Measurements from ENCODE around the gene HDAC5. TPM values are rescaled to one million over a fixed set of nuclear protein-coding genes. Genes with fewer than 3 reads are reported as not detected.
"Not testable (repeated sequence)": the region's sequence is repeated elsewhere in the genome, so short reads cannot be mapped to it uniquely, and the experiment has no call there.

The HDAC5 gene
- total RNA-seq, 1 experiment from 2014 or later, result 72.5 TPM

DNA sequence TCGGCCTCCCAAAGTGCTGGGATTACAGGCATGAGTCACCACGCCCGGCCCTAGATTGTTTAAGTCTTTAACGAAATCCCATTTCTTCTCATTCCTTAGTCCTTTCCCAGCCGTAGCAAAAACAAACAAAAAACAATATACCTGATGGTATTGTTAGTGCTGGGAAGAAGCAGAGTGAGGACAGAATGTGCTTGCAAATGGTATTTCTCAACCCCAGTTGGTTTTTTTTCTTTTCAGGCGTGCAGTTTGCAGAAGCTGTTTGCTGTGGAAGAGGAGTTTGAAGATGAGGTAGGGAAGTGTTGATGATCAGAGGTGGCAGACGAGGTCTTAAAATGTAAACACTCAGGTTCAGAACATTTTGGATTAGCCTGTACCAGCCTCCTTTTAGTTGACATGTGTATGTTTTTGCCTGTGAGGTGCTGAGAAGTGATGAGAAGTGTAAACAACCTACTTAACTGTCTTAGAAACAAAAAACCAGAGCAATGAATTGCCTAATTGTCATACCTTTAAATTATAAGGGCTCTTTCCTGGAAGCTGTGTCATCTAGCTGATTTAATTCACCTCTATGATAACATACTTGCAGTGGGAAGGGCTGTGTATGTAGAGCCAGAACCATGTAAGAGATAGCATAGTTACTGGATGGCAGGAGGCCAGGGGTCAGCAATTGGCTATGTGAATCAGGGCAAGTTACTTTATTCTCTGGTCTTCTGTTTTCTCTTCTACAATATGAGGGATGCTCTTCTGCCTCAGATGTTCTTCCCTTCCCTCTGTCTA, 21.7 kb upstream of the HDAC5 start:
- peaks cover 31% of the 10 kb centered on the region for H3K36me3 ChIP-seq (replicated peaks; ENCODE audit: control insufficient read depth, insufficient read depth, low read length)
- H3K4me3 ChIP-seq (ENCODE audit: insufficient read depth, low read depth, low read length), result no peak overlapping the region
- no peak for DNase-seq
- H3K27me3 ChIP-seq (ENCODE audit: control insufficient read depth, insufficient read depth, low read length), result no peaks in the 10 kb centered on the region

DNA sequence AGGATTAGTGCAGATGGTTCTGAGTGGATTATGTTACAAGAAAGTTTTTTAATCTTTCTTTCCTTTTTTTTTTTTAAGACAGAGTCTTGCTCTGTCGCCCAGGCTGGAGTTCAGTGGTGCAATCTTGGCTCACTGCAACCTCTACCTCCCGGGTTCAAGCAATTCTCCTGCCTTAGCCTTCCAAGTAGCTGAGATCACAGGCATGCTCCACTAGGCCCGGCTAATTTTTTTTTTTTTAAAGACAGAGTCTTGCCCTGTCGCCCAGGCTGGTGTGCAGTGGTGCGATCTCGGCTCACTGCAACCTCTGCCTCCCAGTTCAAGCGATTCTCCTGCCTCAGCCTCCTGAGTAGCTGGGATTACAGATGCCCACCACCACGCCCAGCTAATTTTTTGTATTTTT, 20.5 kb upstream of the HDAC5 start:
- H3K27me3 ChIP-seq (ENCODE audit: control insufficient read depth, insufficient read depth, low read length); DNase-seq; H3K4me3 ChIP-seq (ENCODE audit: insufficient read depth, low read depth, low read length): not testable (repeated sequence)
- peaks cover 26% of the 10 kb centered on the region for H3K36me3 ChIP-seq (replicated peaks; ENCODE audit: control insufficient read depth, insufficient read depth, low read length)

DNA sequence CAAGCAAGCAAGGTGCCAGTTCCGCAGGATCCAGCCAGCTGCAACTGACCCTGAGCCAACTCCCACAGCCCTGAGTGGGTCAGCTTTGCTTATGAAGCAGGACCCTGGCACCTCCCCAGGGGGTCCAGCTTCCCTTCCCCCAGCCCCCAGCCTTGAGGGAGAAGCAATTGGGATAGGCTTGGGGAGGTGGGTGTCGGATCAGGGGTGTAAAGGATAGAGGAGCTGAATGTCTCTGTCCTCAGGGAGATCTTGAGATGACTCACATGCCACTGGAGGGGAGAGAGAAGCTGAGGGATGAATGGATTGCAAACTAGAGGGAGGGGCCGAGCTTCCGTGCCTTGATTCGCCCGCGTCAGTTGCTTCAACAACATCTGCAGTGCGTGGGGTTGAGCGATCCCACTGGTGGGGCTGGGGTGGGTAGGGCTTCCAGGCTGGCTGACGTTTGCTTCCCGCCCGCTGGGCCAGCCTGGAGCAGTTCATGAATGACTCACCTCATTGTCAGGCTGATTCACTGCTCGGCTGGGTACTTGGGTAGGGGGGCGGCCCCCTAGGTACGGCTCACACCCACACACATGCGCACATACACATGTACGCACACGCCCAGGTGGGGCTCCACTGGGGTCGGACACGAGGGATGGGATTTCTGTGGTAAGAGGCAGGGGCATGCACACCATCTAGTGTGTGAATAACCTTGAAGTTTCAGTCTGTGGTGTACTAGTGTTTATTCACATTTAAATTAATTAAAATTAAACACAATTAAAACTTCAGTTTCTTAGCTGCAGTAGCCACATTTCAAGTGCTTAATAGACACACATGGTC, 14.7 kb upstream of the HDAC5 start:
- peak; percentile 91 for DNase-seq
- peak overlapping the region; percentile 16; the same call in 1 of the 2 replicates for H3K4me3 ChIP-seq (ENCODE audit: insufficient read depth, low read depth, low read length)

DNA sequence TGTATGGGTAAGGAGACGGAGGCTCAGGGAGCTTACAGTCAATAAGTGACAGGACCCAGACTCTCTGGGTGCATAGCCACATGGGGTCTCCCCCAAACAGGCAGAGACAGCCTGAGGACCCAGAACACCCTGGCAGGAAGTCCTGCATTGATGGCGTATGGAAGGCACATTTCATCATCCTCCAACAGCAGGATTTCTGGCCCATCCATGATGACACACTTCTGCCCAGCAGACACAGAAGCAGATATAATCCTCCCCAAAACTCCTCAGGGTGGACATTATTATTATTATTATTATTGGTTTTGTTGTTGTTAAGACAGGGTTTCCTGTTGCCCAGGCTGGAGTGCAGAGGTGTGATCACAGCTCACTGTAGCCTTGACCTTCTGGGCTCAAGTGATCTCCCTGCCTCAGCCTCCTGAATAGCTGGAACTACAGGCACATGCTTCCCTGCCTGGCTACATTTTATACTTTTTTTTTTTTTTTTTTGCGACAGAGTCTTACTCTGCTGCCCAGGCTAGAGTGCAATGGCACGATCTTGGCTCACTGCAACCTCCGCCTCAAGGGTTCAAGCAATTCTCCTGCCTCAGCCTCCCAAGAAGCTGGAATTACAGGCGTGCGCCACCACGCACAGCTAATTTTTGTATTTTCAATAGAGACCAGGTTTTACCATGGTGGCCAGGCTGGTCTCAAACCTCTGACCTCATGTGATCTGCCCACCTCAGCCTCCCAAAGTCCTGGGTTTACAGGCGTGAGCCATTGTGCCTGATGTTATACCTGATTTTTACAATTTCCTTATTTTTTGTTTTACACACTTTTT, 11.5 kb upstream of the HDAC5 start:
- H3K4me3 ChIP-seq (ENCODE audit: insufficient read depth, low read depth, low read length), result no peak overlapping the region
- no peaks in the 10 kb centered on the region for H3K27me3 ChIP-seq (ENCODE audit: control insufficient read depth, insufficient read depth, low read length)
- no peak for DNase-seq
- H3K36me3 ChIP-seq (replicated peaks; ENCODE audit: control insufficient read depth, insufficient read depth, low read length), result no peaks in the 10 kb centered on the region

More for the DNA sequence above, 14.7 kb upstream of the HDAC5 start:
- Histone ChIP-seq H3K36me3 (replicated peaks; ENCODE audit: control insufficient read depth, insufficient read depth, low read length) (no peaks in the 10 kb centered on the region), H3K27me3 (ENCODE audit: control insufficient read depth, insufficient read depth, low read length) (no peaks in the 10 kb centered on the region)

DNA sequence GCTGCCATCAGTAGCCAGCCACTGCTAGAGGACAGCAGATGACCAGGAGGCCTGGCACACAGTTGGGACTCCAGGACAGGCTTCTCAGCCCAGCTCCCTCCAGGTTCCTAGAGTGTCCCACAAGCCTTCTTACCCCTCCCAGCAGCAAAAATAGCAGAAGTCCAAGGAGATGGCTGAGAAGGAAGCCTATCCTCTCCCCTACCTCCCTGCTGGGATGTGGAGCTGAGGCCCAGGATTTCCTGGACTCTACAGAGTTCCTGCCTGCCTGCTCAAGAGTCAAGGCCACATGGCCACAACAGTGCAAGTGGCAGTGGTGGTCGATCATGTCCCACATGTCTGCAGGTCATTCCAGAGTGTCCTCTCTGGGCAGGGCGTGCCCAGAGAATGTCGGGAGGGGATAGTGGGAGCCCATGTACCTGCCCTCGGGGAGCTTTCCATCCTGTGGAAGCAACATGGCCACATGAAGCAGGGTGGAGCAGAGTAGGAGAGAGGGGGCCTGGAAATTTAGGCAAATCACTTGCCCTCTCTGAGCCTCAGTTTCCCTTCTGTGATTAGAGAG, 10.6 kb upstream of the HDAC5 start:
- no peaks in the 10 kb centered on the region for H3K27me3 ChIP-seq (ENCODE audit: control insufficient read depth, insufficient read depth, low read length)
- no peaks in the 10 kb centered on the region for H3K36me3 ChIP-seq (replicated peaks; ENCODE audit: control insufficient read depth, insufficient read depth, low read length)
- no peak for DNase-seq

DNA sequence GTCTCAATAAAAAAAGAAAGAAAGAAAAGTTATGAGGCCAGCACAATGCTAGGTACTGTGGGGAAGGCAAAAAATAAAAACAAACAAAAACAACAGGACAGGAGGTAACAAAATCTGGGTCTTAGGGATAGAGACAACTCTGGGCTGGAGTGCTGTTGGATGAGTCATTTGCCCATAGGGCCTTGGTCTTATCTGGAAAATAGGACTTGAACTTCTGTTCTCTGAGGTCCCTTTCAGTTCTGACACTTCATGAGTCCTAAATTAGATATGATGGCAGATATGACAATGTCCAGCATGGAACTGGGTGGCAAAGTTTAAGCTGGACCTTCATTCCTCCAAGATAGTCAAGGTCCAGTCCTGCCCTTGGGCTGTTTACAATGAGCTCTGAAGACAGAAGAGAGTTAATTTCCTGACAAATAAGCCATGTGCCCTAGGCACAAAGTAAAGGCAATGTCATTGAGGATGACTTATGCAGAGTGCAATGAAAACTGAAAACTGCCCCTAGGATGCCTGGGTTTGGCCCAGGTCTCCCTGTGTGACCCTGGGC, 8.9 kb upstream of the HDAC5 start:
- H3K36me3 ChIP-seq (replicated peaks; ENCODE audit: control insufficient read depth, insufficient read depth, low read length), result no peaks in the 10 kb centered on the region
- no peak overlapping the region for H3K4me3 ChIP-seq (ENCODE audit: insufficient read depth, low read depth, low read length)
- H3K27me3 ChIP-seq (ENCODE audit: control insufficient read depth, insufficient read depth, low read length), result no peaks in the 10 kb centered on the region
- no peak for DNase-seq

More for the DNA sequence above, 10.6 kb upstream of the HDAC5 start:
- H3K4me3 ChIP-seq (ENCODE audit: insufficient read depth, low read depth, low read length), result no peak overlapping the region

DNA sequence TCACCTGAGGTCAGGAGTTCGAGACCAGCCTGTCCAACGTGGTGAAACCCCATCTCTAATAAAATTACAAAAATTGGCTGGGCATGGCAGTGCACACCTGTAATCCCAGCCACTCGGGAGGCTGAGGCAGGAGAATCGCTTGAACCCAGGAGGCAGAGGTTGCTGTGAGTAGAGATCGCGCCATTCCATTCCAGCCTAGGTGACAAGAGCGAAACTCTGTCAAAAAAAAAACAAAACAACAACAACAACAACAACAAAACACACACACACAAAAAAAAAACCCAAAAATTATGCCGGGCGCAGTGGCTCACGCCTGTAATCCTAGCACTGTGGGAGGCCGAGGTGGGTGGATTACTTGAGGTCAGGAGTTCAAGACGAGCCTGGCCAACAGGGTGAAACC, 7.9 kb upstream of the HDAC5 start:
- H3K36me3 ChIP-seq (replicated peaks; ENCODE audit: control insufficient read depth, insufficient read depth, low read length); DNase-seq; H3K4me3 ChIP-seq (ENCODE audit: insufficient read depth, low read depth, low read length); H3K27me3 ChIP-seq (ENCODE audit: control insufficient read depth, insufficient read depth, low read length): not testable (repeated sequence)

DNA sequence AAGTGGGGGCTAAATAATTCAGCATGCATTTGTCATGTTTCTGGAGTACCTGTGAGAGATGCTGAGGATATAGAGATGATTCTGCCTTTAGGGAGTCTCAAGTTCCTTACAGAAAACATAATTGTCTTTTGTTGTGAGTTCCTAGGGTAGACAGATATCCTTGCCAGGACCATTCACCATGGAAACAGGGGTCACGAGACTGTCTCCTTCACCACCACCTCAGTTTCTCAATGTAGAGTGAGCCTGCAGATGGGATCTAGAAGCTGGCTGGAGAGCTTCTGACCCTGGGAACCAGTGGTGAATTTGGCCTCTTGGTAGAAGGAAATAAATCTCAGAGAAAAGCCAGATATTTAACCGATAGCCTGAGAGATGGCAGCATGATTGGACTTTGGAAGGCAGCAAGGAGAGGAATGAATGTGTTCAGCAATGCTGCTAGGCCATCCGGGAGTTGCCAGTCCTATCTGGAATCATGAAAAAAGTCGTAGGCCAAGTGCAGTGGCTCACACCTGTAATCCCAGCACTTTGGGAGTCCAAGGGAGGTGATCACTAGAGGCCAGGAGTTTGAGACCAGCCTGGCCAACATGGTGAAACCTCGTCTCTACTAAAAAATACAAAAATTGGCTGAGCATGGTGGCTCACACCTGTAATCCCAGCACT, 7.4 kb upstream of the HDAC5 start:
- H3K36me3 ChIP-seq (replicated peaks; ENCODE audit: control insufficient read depth, insufficient read depth, low read length), result no peaks in the 10 kb centered on the region
- DNase-seq, result no peak
- no peaks in the 10 kb centered on the region for H3K27me3 ChIP-seq (ENCODE audit: control insufficient read depth, insufficient read depth, low read length)
- no peak overlapping the region for H3K4me3 ChIP-seq (ENCODE audit: insufficient read depth, low read depth, low read length)

DNA sequence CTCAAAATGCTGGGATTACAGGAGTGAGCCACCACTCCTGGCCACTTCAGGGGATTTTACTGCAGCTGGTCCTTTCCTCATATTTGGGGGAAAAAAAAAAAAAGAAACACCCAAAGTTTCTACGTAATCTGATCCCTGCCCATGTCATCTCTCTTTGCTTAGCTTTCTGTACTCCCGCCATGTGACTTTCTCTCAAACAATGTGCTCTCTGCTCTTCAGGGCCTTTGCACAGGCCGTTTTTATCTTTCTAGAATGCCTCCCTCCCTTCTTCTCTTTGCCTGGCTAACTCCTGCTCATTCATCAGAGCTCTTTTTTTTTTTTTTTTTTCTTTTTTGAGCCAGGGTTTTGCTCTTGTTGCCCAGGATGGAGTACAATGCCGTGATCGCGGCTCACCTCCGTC, 4.9 kb upstream of the HDAC5 start:
- DNase-seq, result no peak
- no peaks in the 10 kb centered on the region for H3K36me3 ChIP-seq (replicated peaks; ENCODE audit: control insufficient read depth, insufficient read depth, low read length)
- H3K4me3 ChIP-seq (ENCODE audit: insufficient read depth, low read depth, low read length), result no peak overlapping the region
- H3K27me3 ChIP-seq (ENCODE audit: control insufficient read depth, insufficient read depth, low read length), result no peaks in the 10 kb centered on the region

DNA sequence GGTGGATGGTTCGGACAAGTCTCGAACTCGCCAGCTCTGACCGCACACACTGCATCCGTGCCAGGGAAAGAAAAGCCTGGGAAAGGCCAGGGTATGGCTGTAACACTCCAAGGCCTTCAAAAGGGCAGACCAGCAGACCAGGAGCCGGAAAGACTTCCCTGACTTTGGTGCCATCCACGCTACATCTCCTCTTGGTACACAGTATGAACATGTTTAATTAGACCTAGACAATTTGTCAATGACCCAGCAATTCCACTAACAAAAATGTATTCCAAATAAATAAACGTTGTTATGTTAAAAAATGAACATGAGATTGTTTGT, 637 bp upstream of the HDAC5 start:
- no peak for DNase-seq
- Histone ChIP-seq H3K36me3 (replicated peaks; ENCODE audit: control insufficient read depth, insufficient read depth, low read length) (no peaks in the 10 kb centered on the region), H3K4me3 (ENCODE audit: insufficient read depth, low read depth, low read length) (peak overlapping the region; percentile 69), H3K27me3 (ENCODE audit: control insufficient read depth, insufficient read depth, low read length) (no peaks in the 10 kb centered on the region)

DNA sequence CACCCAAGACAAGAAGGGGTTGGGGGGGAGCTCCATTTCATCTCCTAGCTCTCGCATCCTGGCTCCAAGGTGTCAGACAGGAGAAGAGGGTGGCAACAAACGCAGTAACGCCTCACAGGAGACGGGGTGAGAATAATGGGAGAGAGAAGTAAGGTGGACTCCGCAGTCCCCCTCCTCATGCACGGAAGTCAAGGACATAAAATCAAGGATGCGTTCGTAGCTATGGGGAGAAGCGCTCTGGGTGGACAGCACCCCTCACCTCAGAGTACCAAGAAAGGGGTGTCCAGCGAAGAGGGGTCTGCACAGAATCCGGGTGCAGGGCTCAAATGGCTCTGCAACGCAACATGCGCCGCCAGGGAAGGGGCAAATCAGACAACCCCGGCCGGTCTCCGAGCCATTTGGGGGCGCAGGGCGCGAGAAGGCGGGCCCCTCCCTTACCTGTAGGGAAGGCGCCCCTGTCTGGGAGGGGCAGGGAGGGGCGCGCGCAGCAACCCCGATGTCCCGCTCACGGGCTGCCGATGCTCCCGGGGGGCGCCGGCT, 555 bp downstream of the HDAC5 start:
- peak overlapping the region; percentile 75 for H3K4me3 ChIP-seq (ENCODE audit: insufficient read depth, low read depth, low read length)
- no peaks in the 10 kb centered on the region for H3K27me3 ChIP-seq (ENCODE audit: control insufficient read depth, insufficient read depth, low read length)
- peak; percentile 65 for DNase-seq
- no peaks in the 10 kb centered on the region for H3K36me3 ChIP-seq (replicated peaks; ENCODE audit: control insufficient read depth, insufficient read depth, low read length)

DNA sequence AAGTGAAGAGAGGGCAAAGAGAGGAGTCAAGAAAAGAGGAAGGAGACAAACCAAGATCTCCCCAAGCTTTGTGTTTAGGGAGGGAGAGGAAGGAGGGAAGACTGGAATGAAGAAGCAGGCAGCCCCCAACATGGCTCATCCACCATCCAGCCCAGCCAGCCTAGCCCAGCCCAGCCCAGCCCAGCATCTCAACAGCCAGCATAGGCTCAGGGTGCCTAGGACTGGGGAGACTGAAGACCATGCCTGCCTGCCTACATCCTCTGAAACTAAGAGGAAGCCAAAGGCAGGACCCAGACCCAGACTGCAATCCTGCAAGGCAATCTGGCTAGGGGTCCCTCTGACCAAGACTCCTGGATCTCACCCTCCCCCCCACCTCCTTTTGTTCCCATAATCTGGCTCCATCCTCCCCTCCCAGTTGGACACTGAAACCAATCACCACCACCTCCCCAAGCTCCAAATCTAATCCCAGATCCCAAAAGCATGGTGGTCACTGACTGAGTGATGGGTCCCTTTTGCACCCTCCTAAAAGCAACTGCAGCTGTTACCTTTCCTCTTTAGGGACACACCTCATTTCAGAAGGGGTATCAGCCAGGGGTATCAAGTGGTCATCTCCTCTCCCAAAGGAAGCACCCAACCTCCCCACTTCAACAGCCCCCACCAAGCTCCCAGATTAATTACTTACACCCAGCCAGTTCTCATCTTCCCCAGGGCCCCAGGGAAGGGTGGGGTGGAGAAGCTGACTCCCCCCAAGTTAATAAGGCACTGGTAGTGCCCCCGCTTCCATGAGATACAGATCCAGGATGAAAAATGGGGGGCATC, 1.2 kb downstream of the HDAC5 start:
- no peaks in the 10 kb centered on the region for H3K27me3 ChIP-seq (ENCODE audit: control insufficient read depth, insufficient read depth, low read length)
- H3K4me3 ChIP-seq (ENCODE audit: insufficient read depth, low read depth, low read length), result peak overlapping the region; percentile 75
- peak; percentile 48 for DNase-seq
- H3K36me3 ChIP-seq (replicated peaks; ENCODE audit: control insufficient read depth, insufficient read depth, low read length), result no peaks in the 10 kb centered on the region
